ENCODE measurements around the gene TENT5A. TPM values are rescaled to one million over a fixed set of nuclear protein-coding genes. Genes with fewer than 3 reads are reported as not detected.
"Not testable (repeated sequence)": the region's sequence is repeated elsewhere in the genome, so short reads cannot be mapped to it uniquely, and the experiment has no call there.

The TENT5A gene
- total RNA-seq, 1 donor from 2014 or later: 26.3 TPM

- no peak for DNase-seq
These were observed 1.6 kb downstream of the TENT5A start for GRCh38 chr6:81750681-81751387.

GRCh38 chr6:81750200-81750599 is 2.3 kb downstream of the TENT5A start:
- DNase-seq: no peak

GRCh38 chr6:81749707-81750106 is 2.8 kb downstream of the TENT5A start:
- no peak for DNase-seq

GRCh38 chr6:81748994-81749393 is 3.5 kb downstream of the TENT5A start:
- no peak for DNase-seq

- no peak for DNase-seq
These were observed 5.2 kb downstream of the TENT5A start for GRCh38 chr6:81747327-81747726.

GRCh38 chr6:81744131-81744530 is 8.3 kb downstream of the TENT5A start:
- no peak for DNase-seq

- no peak for DNase-seq
These were observed 8.8 kb downstream of the TENT5A start for GRCh38 chr6:81743649-81744048.

GRCh38 chr6:81741689-81742088 is 10.8 kb downstream of the TENT5A start:
- no peak for DNase-seq

GRCh38 chr6:81740591-81740990 is 11.9 kb downstream of the TENT5A start:
- not testable (repeated sequence) for DNase-seq

GRCh38 chr6:81739230-81740195 is 13.0 kb downstream of the TENT5A start:
- DNase-seq: no peak

- no peak for DNase-seq
These were observed 16.1 kb downstream of the TENT5A start for GRCh38 chr6:81736428-81736827.

- no peak for DNase-seq
These were observed 16.6 kb downstream of the TENT5A start for GRCh38 chr6:81735756-81736380.

- DNase-seq: no peak
These were observed 17.9 kb downstream of the TENT5A start for GRCh38 chr6:81734500-81735150.

- no peak for DNase-seq
These were observed 18.4 kb downstream of the TENT5A start for GRCh38 chr6:81734081-81734480.

GRCh38 chr6:81731814-81732213 is 20.7 kb downstream of the TENT5A start:
- no peak for DNase-seq

GRCh38 chr6:81727876-81728517 is 24.5 kb downstream of the TENT5A start:
- DNase-seq: no peak

- DNase-seq: no peak
These were observed 27.4 kb downstream of the TENT5A start for GRCh38 chr6:81725127-81725526.

GRCh38 chr6:81722506-81723223 is 29.8 kb downstream of the TENT5A start:
- no peak for DNase-seq

GRCh38 chr6:81720427-81720826 is 32.1 kb downstream of the TENT5A start:
- no peak for DNase-seq

- DNase-seq: no peak
These were observed 34.4 kb downstream of the TENT5A start for GRCh38 chr6:81718126-81718525.

GRCh38 chr6:81714684-81715083 is 37.8 kb downstream of the TENT5A start:
- DNase-seq: no peak
